ENCODE data around the gene PRDM16. TPM values are rescaled to one million over a fixed set of nuclear protein-coding genes. Genes with fewer than 3 reads are reported as not detected.

Gene PRDM16
- total and polyA plus RNA-seq, 2 of the 8 experiments (the other 6 are each of a cell fraction or from before 2014, with no cell fraction given), result 0.39 to 0.43 TPM

GRCh38 chr1:3285106-3285740 is 216.2 kb downstream of the PRDM16 start:
- no peak overlapping the region for H3K4me2 ChIP-seq (ENCODE audit: insufficient read depth in 1 of 2, low read depth in 2 of 2, low read length in 2 of 2)
- H3K56ac ChIP-seq (replicated peaks; ENCODE audit: insufficient read length, low read depth, low read length), result no peak overlapping the region
- no peak overlapping the region for H2BK15ac ChIP-seq (ENCODE audit: low read length)
- H4K5ac ChIP-seq (ENCODE audit: insufficient read length, low read depth, low read length), result no peak overlapping the region
- no peaks in the 10 kb centered on the region for H3K23me2 ChIP-seq (ENCODE audit: low read depth, low read length)
- DNase-seq (ENCODE audit: low read depth in 1 of 2, low spot score in 2 of 2) (no peak), FAIRE-seq (no peak)
- peak overlapping the region; percentile 50; the same call in 1 of the 2 replicates for H2BK12ac ChIP-seq (ENCODE audit: low read depth, low read length)
- no peak overlapping the region for H3K9ac ChIP-seq (replicated peaks in 1 of 4; ENCODE audit: extremely low read depth in 1 of 4, low read depth in 3 of 4, low read length in 3 of 4)
- H3K18ac ChIP-seq (ENCODE audit: extremely low read depth, low read length), result peak overlapping the region; percentile 24
- no peaks in the 10 kb centered on the region for H3K79me2 ChIP-seq (ENCODE audit: control insufficient read depth in 1 of 2, insufficient read depth in 2 of 2, low read length in 2 of 2)
- POLR2A ChIA-PET (ENCODE audit: partially characterized antibody), result no interaction called here
- no peak overlapping the region for H4K91ac ChIP-seq (replicated peaks; ENCODE audit: insufficient read length, low read length)
- no peak overlapping the region for H3K27ac ChIP-seq (ENCODE audit: low read depth, low read length)
- H3K14ac ChIP-seq (ENCODE audit: insufficient read length), result no peak overlapping the region
- no peak overlapping the region for H3K4me3 ChIP-seq (ENCODE audit: extremely low read depth in 1 of 4, insufficient read depth in 2 of 4, low read depth in 3 of 4, low read length in 4 of 4)
- no peaks in the 10 kb centered on the region for H4K20me1 ChIP-seq (replicated peaks in 1 of 2; ENCODE audit: control insufficient read depth in 1 of 2, insufficient read depth in 2 of 2, low read length in 2 of 2)
- no peak overlapping the region for H3K4ac ChIP-seq (replicated peaks; ENCODE audit: insufficient read length, low read depth, low read length)
- H2AK5ac ChIP-seq (ENCODE audit: low read depth, low read length), result no peak overlapping the region
- H2BK20ac ChIP-seq (ENCODE audit: low read length), result 0 out of 2 replicates have a peak overlapping the region, but pooled peaks have one; percentile 72
- H3K9me3 ChIP-seq (ENCODE audit: insufficient read depth in 2 of 2, low read depth in 1 of 2, low read length in 1 of 2), result no peaks in the 10 kb centered on the region
- CTCF ChIA-PET (ENCODE audit: partially characterized antibody), result interaction anchor here (0.6 to 5.9 kb wide), 16 partner anchors 10 to 224 kb away, joined by 3 to 32 read pairs (median 3); no protein-coding TSS in a partner anchor
- H2BK5ac ChIP-seq (ENCODE audit: low read depth, low read length), result peak overlapping the region; percentile 60; the same call in 1 of the 2 replicates
- no peak overlapping the region for H2BK120ac ChIP-seq (replicated peaks; ENCODE audit: low read depth, low read length)
- H4K8ac ChIP-seq (ENCODE audit: extremely low read depth, insufficient read depth, low read length), result no peak overlapping the region; the same call in 1 of the 2 replicates
- 89% methylated on average over 16 of the region's 19 CpGs; no CpG with 5 or more reads in 1 of the 2 experiments for WGBS, 2 experiments (ENCODE audit: extremely low coverage in 1 of 2, insufficient coverage in 1 of 2, insufficient read length in 1 of 2, insufficient replicate concordance in 2 of 2, low coverage in 1 of 2, low lambda C conversion rate in 2 of 2, missing lambda C conversion rate in 1 of 2)
- peaks cover 0 to 15% (median 5%) of the 10 kb centered on the region in 4 experiments; a peak in 5 of 7 replicates for H3K4me1 ChIP-seq (replicated peaks in 1 of 4; ENCODE audit: control insufficient read depth in 3 of 4, insufficient read depth in 4 of 4, low read length in 3 of 4)
- H2AFZ ChIP-seq (ENCODE audit: low read length), result no peak overlapping the region
- H3K23ac ChIP-seq (ENCODE audit: insufficient read length), result no peak overlapping the region
- H3K36me3 ChIP-seq (ENCODE audit: control insufficient read depth in 2 of 4, insufficient read depth in 4 of 4, low read length in 3 of 4), result no peaks in the 10 kb centered on the region
- H3K27me3 ChIP-seq (replicated peaks in 1 of 4; ENCODE audit: control insufficient read depth in 3 of 4, extremely low read depth in 1 of 4, insufficient read depth in 3 of 4, low read length in 3 of 4), result peaks cover 0 to 6% (median 1%) of the 10 kb centered on the region in 4 experiments; a peak in 1 of 7 replicates
- no peaks in the 10 kb centered on the region for H3K79me1 ChIP-seq (ENCODE audit: low read depth, low read length)
- no peak for TF ChIP-seq CREB1 (IDR thresholded peaks at IDR 0.05)
- no peak for TF ChIP-seq ATF3 (IDR thresholded peaks at IDR 0.05; ENCODE audit: insufficient read depth, low read depth, low read length)
- no peak for TF ChIP-seq KDM4A (IDR thresholded peaks at IDR 0.05; ENCODE audit: low read depth, low read length, severe bottlenecking)
- TF ChIP-seq POLR2AphosphoS5 (IDR thresholded peaks at IDR 0.05; ENCODE audit: low read depth, low read length), result no peak
- no peak for TF ChIP-seq SRF (IDR thresholded peaks at IDR 0.05; ENCODE audit: low read depth, low read length)
- TF ChIP-seq CTBP2 (IDR thresholded peaks at IDR 0.05; ENCODE audit: borderline replicate concordance, insufficient read depth, insufficient read length, low read length), result no peak
- no peak for TF ChIP-seq SP2 (IDR thresholded peaks at IDR 0.05; ENCODE audit: low read length)
- TF ChIP-seq HDAC2 (IDR thresholded peaks at IDR 0.05; ENCODE audit: borderline replicate concordance in 1 of 2, low read depth in 2 of 2, low read length in 2 of 2), result no peak
- no peak for TF ChIP-seq RXRA (IDR thresholded peaks at IDR 0.05; ENCODE audit: insufficient read depth, low read depth, low read length)
- no peak for TF ChIP-seq PHF8 (conservative IDR thresholded peaks at IDR 0.05; ENCODE audit: low read depth, low read length)
- TF ChIP-seq JUND (IDR thresholded peaks at IDR 0.05; ENCODE audit: low read length), result no peak

Data from H1 (cell line).